ENCODE results near the gene GRXCR1.

- TF ChIP-seq CTCF (IDR thresholded peaks at IDR 0.05) (no peak), TCF7L2 (IDR thresholded peaks at IDR 0.05; ENCODE audit: low read depth, low read length) (no peak)
These were observed 13.8 kb downstream of the GRXCR1 start for GRCh38 chr4:42906341-42906740.

Measured in Panc1 (cell line).